ENCODE measurements around the gene ARMC2.

DNA sequence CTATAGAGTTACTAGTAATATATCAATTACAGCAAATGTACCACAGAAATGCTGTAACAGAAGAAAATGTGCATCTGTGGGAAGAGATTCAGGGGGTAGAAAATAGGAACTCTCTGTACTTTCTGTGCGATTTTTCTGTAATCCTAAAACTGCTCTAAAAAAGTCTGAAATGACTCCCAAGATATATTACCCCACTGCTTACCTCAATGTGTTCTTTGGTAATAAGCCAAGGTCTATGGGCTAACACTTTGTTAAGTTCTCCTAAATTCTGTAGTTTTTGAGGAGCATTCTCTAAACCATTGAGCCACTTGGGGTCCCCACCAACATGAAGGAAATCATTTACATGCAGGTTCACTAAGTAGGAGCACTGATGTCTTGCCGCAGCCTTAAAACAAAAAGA, 152.1 kb downstream of the ARMC2 start:
- TF ChIP-seq, protein P1, sequence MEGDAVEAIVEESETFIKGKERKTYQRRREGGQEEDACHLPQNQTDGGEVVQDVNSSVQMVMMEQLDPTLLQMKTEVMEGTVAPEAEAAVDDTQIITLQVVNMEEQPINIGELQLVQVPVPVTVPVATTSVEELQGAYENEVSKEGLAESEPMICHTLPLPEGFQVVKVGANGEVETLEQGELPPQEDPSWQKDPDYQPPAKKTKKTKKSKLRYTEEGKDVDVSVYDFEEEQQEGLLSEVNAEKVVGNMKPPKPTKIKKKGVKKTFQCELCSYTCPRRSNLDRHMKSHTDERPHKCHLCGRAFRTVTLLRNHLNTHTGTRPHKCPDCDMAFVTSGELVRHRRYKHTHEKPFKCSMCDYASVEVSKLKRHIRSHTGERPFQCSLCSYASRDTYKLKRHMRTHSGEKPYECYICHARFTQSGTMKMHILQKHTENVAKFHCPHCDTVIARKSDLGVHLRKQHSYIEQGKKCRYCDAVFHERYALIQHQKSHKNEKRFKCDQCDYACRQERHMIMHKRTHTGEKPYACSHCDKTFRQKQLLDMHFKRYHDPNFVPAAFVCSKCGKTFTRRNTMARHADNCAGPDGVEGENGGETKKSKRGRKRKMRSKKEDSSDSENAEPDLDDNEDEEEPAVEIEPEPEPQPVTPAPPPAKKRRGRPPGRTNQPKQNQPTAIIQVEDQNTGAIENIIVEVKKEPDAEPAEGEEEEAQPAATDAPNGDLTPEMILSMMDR (IDR thresholded peaks at IDR 0.05 in 8 of 11, conservative IDR thresholded peaks at IDR 0.05 in 3 of 11): no peak
- TF ChIP-seq POLR2A (IDR thresholded peaks at IDR 0.05): no peak
